ENCODE results near the gene TTC38. TPM values are rescaled to one million over a fixed set of nuclear protein-coding genes. Genes with fewer than 3 reads are reported as not detected.

TTC38 gene
- total RNA-seq, result 1 to 10 TPM; 5.5 to 6.0 (median 6.0) TPM

DNA sequence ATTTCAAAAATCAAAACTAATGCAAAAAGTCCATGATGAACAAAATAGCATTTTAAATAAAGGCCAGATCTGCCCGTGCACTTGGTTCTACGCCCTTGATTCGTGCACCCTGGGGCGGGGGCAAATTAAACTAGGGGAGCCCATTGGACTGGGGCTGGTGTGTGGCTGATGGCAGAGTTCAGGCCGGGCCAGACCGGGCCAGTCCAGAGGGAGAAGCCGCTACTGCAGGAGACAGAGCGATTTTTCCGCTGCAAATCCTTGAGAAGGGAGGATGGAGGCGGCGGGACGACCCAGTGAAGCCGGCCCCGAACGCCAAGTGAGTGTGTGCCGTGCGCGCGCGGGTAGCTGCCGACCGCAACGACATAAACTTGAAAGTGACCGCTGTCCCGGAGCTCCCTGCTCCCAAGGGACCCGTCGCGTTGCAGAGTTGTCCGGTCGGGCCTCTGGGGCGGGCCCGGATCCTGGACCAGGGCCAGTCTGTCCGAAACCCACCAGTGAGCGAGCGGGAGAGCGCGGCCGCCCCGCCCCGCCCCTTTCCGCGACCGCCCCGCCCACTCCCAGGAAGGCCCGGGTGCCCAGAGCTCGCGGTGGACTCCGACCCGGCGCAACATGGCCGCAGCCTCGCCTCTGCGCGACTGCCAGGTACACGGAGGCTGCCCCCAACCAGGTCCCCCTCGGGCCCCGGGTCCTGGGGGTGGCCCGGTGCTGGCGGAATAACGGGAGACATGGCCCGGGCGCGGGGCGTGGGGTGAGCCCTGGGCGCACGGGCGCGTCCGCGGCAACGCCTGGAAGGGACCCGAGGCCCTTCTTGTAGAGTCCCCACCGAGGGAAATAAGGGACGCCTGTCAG is at the start of gene TTC38:
Gene TTC38 (plus strand): TSS at position 578 of the 849 bp plus-strand sequence. CDS start 32 bp downstream, at position 610.
- DNase-seq, result peak; percentile 26
- H3K27me3 Mint-ChIP-seq (ENCODE audit: low read depth), result peaks cover 25% of the 10 kb centered on the region
- H3K4me3 Mint-ChIP-seq, result peak within 1 kb of the TSS; percentile 88

DNA sequence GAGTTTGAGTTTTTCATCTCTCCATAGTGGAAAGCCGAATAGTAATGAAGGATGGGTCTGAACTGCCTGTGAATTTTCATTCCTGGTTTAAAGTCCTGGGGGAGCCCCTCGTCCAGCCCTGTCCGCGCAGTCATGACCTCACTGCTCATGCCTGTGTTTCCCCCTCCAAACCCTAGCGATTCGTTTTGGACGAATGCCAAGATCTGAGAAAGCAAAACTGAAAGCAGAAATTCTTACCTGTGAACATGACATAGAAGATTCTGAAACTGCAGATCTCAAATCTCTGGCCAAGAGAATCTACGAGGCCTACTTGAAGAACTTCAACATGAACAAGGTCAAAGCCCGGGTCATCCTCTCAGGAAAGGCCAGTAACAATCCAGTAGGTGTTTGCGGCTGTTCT is 48.2 kb upstream of the TTC38 start:
- DNase-seq (no peak), ATAC-seq (no peak)
- Mint-ChIP-seq H3K4me1 (ENCODE audit: low read depth) (peaks cover 3% of the 10 kb centered on the region), H3K36me3 (ENCODE audit: insufficient read depth) (peaks cover 23% of the 10 kb centered on the region), H3K4me3 (no peak overlapping the region), H3K9me3 (no peaks in the 10 kb centered on the region), H3K27me3 (ENCODE audit: low read depth) (no peaks in the 10 kb centered on the region)

More for the DNA sequence above, at the start of gene TTC38:
- Mint-ChIP-seq H3K4me1 (ENCODE audit: low read depth) (peaks cover 19% of the 10 kb centered on the region), H3K9me3 (no peaks in the 10 kb centered on the region), H3K36me3 (ENCODE audit: insufficient read depth) (no peaks in the 10 kb centered on the region)
- peak; percentile 77 to 89 for ATAC-seq

DNA sequence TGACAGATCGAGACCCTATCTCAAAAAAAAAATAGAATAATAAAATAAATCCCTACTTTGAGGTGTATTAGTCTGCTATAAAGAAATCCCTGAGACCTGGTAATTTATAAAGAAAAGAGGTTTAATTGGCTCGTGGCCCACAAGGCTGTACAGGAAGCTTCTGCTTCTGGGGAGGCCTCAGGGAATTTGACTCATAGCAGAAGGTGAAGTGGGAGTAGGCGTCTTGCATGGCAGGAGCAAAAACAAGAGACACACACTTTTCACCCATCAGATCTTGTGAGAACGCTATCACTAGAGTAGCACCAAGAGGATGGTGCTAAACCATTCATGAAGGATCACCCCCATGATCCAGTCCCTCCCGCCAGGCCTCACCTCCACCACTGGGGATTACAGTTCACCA is 46.9 kb upstream of the TTC38 start:
- no peaks in the 10 kb centered on the region for H3K9me3 Mint-ChIP-seq
- DNase-seq (no peak), ATAC-seq (no peak)
- H3K4me3 Mint-ChIP-seq, result no peak overlapping the region
- H3K36me3 Mint-ChIP-seq (ENCODE audit: insufficient read depth), result peaks cover 25% of the 10 kb centered on the region
- peaks cover 3% of the 10 kb centered on the region for H3K4me1 Mint-ChIP-seq (ENCODE audit: low read depth)
- no peaks in the 10 kb centered on the region for H3K27me3 Mint-ChIP-seq (ENCODE audit: low read depth)

- Mint-ChIP-seq H3K9me3 (no peaks in the 10 kb centered on the region), H3K27me3 (ENCODE audit: low read depth) (no peaks in the 10 kb centered on the region), H3K36me3 (ENCODE audit: insufficient read depth) (peaks cover 20% of the 10 kb centered on the region), H3K4me1 (ENCODE audit: low read depth) (peaks cover 3% of the 10 kb centered on the region), H3K4me3 (no peak overlapping the region)
- no peak for DNase-seq
- no peak for ATAC-seq
Observed at GRCh38 chr22:46224044-46224897, 43.5 kb upstream of the TTC38 start.

DNA sequence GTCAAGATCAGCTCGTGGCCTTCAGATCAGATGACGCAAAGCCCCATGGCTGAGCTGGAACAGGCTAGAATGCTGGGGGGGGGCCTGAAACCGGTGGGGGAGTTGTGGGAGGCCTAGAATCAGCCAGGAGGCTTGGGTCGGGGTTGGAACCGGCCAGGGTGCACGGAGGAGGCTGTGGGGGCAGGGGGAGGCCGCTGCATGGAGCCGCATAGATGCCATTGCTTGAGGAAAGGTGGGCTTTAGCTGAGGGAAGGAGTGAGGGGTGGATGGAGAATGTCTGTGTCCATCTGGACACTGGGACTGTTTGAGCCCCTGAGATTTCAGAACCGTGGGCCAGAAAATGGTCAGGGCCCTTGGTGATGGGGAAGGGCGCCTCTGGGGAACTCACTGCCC is 42.9 kb upstream of the TTC38 start:
- DNase-seq, result no peak
- Mint-ChIP-seq H3K9me3 (no peaks in the 10 kb centered on the region), H3K4me3 (no peak overlapping the region), H3K27me3 (ENCODE audit: low read depth) (no peaks in the 10 kb centered on the region), H3K36me3 (ENCODE audit: insufficient read depth) (peaks cover 16% of the 10 kb centered on the region), H3K4me1 (ENCODE audit: low read depth) (no peaks in the 10 kb centered on the region)
- ATAC-seq, result no peak

DNA sequence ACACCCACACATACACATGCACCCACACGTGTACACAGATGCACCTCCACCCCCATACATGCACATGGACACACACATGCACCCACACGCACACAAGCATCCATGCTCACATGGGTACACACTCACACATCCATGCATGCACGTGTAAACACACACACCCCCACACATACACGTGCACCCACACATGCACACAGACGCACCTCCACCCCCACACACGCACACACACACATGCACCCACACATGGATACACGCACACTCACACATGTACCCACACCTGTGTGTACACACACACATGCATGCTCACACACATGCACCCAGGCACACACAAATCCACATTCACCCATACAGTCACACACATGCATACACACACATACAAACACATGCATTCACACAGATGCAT is 42.2 kb upstream of the TTC38 start:
- no peaks in the 10 kb centered on the region for H3K4me1 Mint-ChIP-seq (ENCODE audit: low read depth)
- no peak for ATAC-seq
- no peak overlapping the region for H3K4me3 Mint-ChIP-seq
- DNase-seq, result no peak
- no peaks in the 10 kb centered on the region for H3K9me3 Mint-ChIP-seq
- peaks cover 16% of the 10 kb centered on the region for H3K36me3 Mint-ChIP-seq (ENCODE audit: insufficient read depth)
- no peaks in the 10 kb centered on the region for H3K27me3 Mint-ChIP-seq (ENCODE audit: low read depth)

- ATAC-seq (no peak), DNase-seq (no peak)
- H3K4me3 Mint-ChIP-seq, result no peak overlapping the region
- no peaks in the 10 kb centered on the region for H3K27me3 Mint-ChIP-seq (ENCODE audit: low read depth)
- H3K4me1 Mint-ChIP-seq (ENCODE audit: low read depth), result no peaks in the 10 kb centered on the region
- H3K9me3 Mint-ChIP-seq, result no peaks in the 10 kb centered on the region
- peaks cover 11% of the 10 kb centered on the region for H3K36me3 Mint-ChIP-seq (ENCODE audit: insufficient read depth)
Observed at GRCh38 chr22:46226577-46226976, 41.2 kb upstream of the TTC38 start.

GRCh38 chr22:46229701-46230100 is 38.1 kb upstream of the TTC38 start:
- Mint-ChIP-seq H3K4me1 (ENCODE audit: low read depth) (no peaks in the 10 kb centered on the region), H3K36me3 (ENCODE audit: insufficient read depth) (peaks cover 12% of the 10 kb centered on the region), H3K27me3 (ENCODE audit: low read depth) (no peaks in the 10 kb centered on the region), H3K4me3 (no peak overlapping the region), H3K9me3 (no peaks in the 10 kb centered on the region)
- no peak for DNase-seq
- ATAC-seq, result no peak

DNA sequence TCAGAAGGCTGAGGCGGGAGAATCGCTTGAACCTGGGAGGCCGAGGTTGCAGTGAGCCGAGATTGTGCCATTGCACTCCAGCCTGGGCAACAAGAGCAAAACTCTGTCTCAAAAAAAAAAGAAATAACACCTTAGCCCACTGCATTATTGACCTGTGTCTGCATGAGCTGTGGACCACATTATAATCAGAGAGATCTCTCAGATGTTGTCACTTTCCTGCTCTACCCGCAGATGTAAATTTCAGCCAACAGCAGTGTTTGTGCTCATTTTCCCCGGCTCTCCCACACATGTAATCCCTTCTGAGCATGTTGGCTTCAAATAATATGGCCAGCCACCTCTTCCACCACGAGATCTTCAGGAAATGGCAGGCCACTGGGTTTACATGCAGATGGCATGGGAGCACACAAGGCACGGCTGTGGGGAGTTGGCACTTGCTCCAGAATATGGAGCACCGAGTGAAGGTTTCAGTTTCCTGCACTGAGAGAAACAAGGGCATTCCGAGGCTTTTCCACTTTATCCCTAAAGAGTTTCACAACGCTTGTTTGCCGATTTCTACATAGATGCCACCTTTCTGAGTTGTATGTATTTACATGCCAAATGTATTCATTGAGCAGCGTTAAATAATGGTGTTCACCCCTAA is 37.4 kb upstream of the TTC38 start:
- no peak for ATAC-seq

DNA sequence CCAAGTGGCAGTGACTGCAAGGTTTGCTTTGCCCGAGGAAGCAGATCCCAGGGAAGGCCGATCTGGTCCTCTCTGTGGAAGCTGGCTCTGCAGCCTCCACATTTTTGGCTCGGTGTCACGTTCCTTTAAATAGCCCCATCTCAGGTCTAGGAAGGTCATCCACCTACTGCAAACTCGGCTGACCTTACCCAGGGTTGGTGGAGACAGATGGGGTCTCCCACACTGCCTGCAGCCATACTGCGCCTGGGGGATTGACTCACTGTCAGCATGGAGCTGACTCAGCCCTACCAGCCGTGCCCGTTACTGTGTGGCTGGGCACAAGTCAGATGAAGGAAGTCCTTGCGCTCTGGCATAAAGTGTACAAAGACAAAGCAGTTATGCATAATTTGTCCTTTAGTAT is 34.6 kb upstream of the TTC38 start:
- H3K36me3 Mint-ChIP-seq (ENCODE audit: insufficient read depth), result peaks cover 17% of the 10 kb centered on the region
- ATAC-seq (no peak), DNase-seq (no peak)
- H3K4me3 Mint-ChIP-seq, result no peak overlapping the region
- no peaks in the 10 kb centered on the region for H3K27me3 Mint-ChIP-seq (ENCODE audit: low read depth)
- no peaks in the 10 kb centered on the region for H3K9me3 Mint-ChIP-seq
- no peaks in the 10 kb centered on the region for H3K4me1 Mint-ChIP-seq (ENCODE audit: low read depth)

More for the DNA sequence above, 37.4 kb upstream of the TTC38 start:
- H3K27me3 Mint-ChIP-seq (ENCODE audit: low read depth), result no peaks in the 10 kb centered on the region
- peaks cover 17% of the 10 kb centered on the region for H3K36me3 Mint-ChIP-seq (ENCODE audit: insufficient read depth)
- no peak overlapping the region for H3K4me3 Mint-ChIP-seq
- no peaks in the 10 kb centered on the region for H3K4me1 Mint-ChIP-seq (ENCODE audit: low read depth)
- no peak for DNase-seq
- no peaks in the 10 kb centered on the region for H3K9me3 Mint-ChIP-seq

DNA sequence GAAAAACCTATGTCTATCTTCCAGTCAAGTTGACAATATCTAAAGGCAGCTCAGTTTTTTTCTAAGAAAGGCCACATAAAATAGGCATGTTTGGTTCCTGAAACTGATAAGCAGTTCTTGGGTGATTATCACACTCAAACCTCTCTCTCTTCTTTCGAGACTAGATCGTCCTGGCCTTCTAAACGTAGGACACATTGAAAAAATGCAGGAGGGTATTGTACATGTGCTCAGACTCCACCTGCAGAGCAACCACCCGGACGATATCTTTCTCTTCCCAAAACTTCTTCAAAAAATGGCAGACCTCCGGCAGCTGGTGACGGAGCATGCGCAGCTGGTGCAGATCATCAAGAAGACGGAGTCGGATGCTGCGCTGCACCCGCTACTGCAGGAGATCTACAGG is 32.8 kb upstream of the TTC38 start:
- H3K4me3 Mint-ChIP-seq, result no peak overlapping the region
- peaks cover 18% of the 10 kb centered on the region for H3K36me3 Mint-ChIP-seq (ENCODE audit: insufficient read depth)
- ATAC-seq (no peak), DNase-seq (no peak)
- H3K4me1 Mint-ChIP-seq (ENCODE audit: low read depth), result peaks cover 10% of the 10 kb centered on the region
- H3K27me3 Mint-ChIP-seq (ENCODE audit: low read depth), result no peaks in the 10 kb centered on the region
- H3K9me3 Mint-ChIP-seq, result no peaks in the 10 kb centered on the region

DNA sequence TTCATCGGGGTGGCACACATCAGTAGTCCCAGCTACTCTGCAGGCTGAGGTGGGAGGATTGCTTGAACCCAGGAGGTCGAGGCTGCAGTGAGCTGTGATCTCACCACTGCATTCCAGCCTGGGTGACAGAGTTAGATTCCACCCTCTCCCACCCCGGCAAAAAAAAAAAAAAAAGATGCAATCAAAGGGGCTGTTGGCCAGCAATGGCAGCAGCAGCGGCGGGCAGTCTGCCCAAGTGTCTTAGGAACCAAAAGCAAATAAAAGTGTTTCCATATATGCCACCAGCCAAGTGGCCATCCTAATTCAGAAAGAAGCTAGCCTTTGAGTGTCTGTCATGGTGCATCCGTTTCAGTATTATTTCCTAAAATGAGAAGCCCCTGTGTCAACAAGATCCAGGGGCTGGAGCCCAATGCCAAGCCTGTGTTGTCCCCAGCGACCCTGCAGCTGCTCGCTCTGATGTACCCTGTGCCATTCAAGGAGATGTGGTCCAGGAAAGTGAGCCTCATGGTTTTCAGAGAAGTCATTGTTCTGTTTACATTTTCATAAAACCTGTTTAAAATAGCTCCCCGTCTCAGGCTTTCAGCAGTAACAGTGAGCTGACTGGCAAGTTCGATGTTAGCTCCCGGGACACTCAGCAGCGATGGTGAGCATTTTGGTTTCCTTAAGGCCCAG is 30.2 kb upstream of the TTC38 start:
- DNase-seq, result no peak
- H3K4me1 Mint-ChIP-seq (ENCODE audit: low read depth), result peaks cover 17% of the 10 kb centered on the region
- H3K27me3 Mint-ChIP-seq (ENCODE audit: low read depth), result no peaks in the 10 kb centered on the region
- no peak for ATAC-seq
- H3K9me3 Mint-ChIP-seq, result no peaks in the 10 kb centered on the region
- H3K4me3 Mint-ChIP-seq, result no peak overlapping the region
- peaks cover 13% of the 10 kb centered on the region for H3K36me3 Mint-ChIP-seq (ENCODE audit: insufficient read depth)

- Mint-ChIP-seq H3K36me3 (ENCODE audit: insufficient read depth) (peaks cover 13% of the 10 kb centered on the region), H3K4me1 (ENCODE audit: low read depth) (peaks cover 17% of the 10 kb centered on the region), H3K4me3 (no peak overlapping the region), H3K9me3 (no peaks in the 10 kb centered on the region), H3K27me3 (ENCODE audit: low read depth) (no peaks in the 10 kb centered on the region)
- DNase-seq (no peak), ATAC-seq (no peak)
Observed at GRCh38 chr22:46238541-46238940, 29.3 kb upstream of the TTC38 start.

Measured in activated T-cell treated with anti-CD3 and anti-CD28 coated beads, Interleukin-2, amount 50 U/mL, for 4 hours (primary cell).